OCI-LY1 (cell line): ENCODE results near the gene DNMBP.

Experiments
- CTCF ChIP-seq: fragments of 200-600 bp; sonication (generic), shearing (Covaris generic); IDR thresholded peaks from 2 replicates; pipeline ENCODE4 v1.5.1; 2017; ENCODE audit warnings: mild to moderate bottlenecking, antibody characterized with exemption, low read length, moderate library complexity, mixed read lengths
- EZH2 ChIP-seq: fragments of 200-600 bp; sonication (generic), shearing (Covaris generic); IDR thresholded peaks from 2 replicates; pipeline ENCODE4 v1.8.0; 2017; ENCODE audit warnings: borderline replicate concordance, mixed run types, mild to moderate bottlenecking, antibody characterized with exemption, low read length, moderate library complexity, mixed read lengths

- TF ChIP-seq CTCF (no peak), EZH2 (no peak)
These were observed 33.6 kb downstream of the DNMBP start for GRCh38 chr10:99975942-99976809.
